CD14-positive monocyte (primary cell): ENCODE measurements around the gene NEK9. TPM values are rescaled to one million over a fixed set of nuclear protein-coding genes. Genes with fewer than 3 reads are reported as not detected.
A peak's percentile ranks its signal among the peaks of the same experiment; 100 is the strongest.

Experiments
- DNase-seq, 3 donors: peaks; one replicate each; pipeline ENCODE4 v3.0.0-alpha.2; 2011 to 2022
- H2AFZ ChIP-seq: 2 replicates; pipeline ENCODE4 v1.6.0; 2012; ENCODE audit warnings: mild to moderate bottlenecking, low read depth, low read length, inconsistent platforms; ENCODE audit not compliant: insufficient read depth, poor library complexity, severe bottlenecking
- H3K27ac ChIP-seq, 2 donors: 1 replicate in 1 of 2; 2 replicates in 1 of 2; pipeline ENCODE4 v1.5.1; 2012 to 2013; ENCODE audit warnings: low read length in 2 of 2, control low read depth in 1 of 2, inconsistent platforms in 1 of 2, low read depth in 1 of 2, mild to moderate bottlenecking in 1 of 2
- H3K27me3 ChIP-seq, 2 donors: one replicate each; pipeline versions ENCODE4 v1.6.0 to v1.6.1; 2011 to 2013; ENCODE audit warnings: low read length in 2 of 2; ENCODE audit not compliant: control insufficient read depth in 2 of 2, insufficient read depth in 2 of 2
- H3K36me3 ChIP-seq, 2 donors: replicated peaks in 1 of 2; 1 replicate in 1 of 2; 2 replicates in 1 of 2; pipeline versions ENCODE4 v1.5.1 to v1.6.1; 2012 to 2013; ENCODE audit warnings: low read length in 2 of 2, control low read depth in 1 of 2, inconsistent platforms in 1 of 2, mild to moderate bottlenecking in 1 of 2; ENCODE audit not compliant: insufficient read depth in 2 of 2, control insufficient read depth in 1 of 2
- H3K4me1 ChIP-seq, 2 donors: 1 replicate in 1 of 2; 2 replicates in 1 of 2; pipeline versions ENCODE4 v1.5.1 to v1.6.1; 2012 to 2013; ENCODE audit warnings: low read length in 2 of 2, control low read depth in 1 of 2, inconsistent platforms in 1 of 2, mild to moderate bottlenecking in 1 of 2, moderate library complexity in 1 of 2; ENCODE audit not compliant: insufficient read depth in 2 of 2, control insufficient read depth in 1 of 2
- H3K4me2 ChIP-seq: replicated peaks from 2 replicates; pipeline ENCODE3; 2012; ENCODE audit warnings: low read length, moderate library complexity, mild to moderate bottlenecking; ENCODE audit not compliant: poor library complexity, severe bottlenecking; ENCODE audit errors: extremely low read depth
- H3K4me3 ChIP-seq, 3 experiments: fragments of 200-600 bp in 1 of 3; sonication (generic) in 1 of 3; replicated peaks in 1 of 3; 1 replicate in 2 of 3; 2 replicates in 1 of 3; pipeline ENCODE4 v1.5.1; 2011 to 2013; ENCODE audit warnings: low read length in 3 of 3, mild to moderate bottlenecking in 3 of 3, control low read depth in 2 of 3, low read depth in 2 of 3, inconsistent platforms in 1 of 3, moderate library complexity in 1 of 3
- H3K79me2 ChIP-seq: 2 replicates; pipeline ENCODE4 v1.6.0; 2012; ENCODE audit warnings: mild to moderate bottlenecking, control low read depth, inconsistent platforms, low read length, moderate library complexity; ENCODE audit not compliant: insufficient read depth
- H3K9ac ChIP-seq: 2 replicates; pipeline ENCODE4 v1.6.0; 2017; ENCODE audit warnings: low read length, mild to moderate bottlenecking; ENCODE audit not compliant: insufficient read depth, poor library complexity, severe bottlenecking
- H3K9me3 ChIP-seq, 2 donors: replicated peaks in 1 of 2; 1 replicate in 1 of 2; 2 replicates in 1 of 2; pipeline versions ENCODE4 v1.5.1 to v1.6.1; 2012 to 2013; ENCODE audit warnings: low read length in 2 of 2, control low read depth in 1 of 2; ENCODE audit not compliant: control insufficient read depth in 1 of 2, insufficient read depth in 1 of 2
- H4K20me1 ChIP-seq: 2 replicates; pipeline ENCODE4 v1.6.0; 2012; ENCODE audit warnings: mild to moderate bottlenecking, low read length, control low read depth, moderate library complexity; ENCODE audit not compliant: insufficient read depth
- H3K27ac Mint-ChIP-seq, 7 donors: one replicate each; pipeline ENCODE4 v1.8.0; 2020; ENCODE audit warnings: mild to moderate bottlenecking in 7 of 7, mixed read lengths in 7 of 7, moderate library complexity in 6 of 7, inconsistent platforms in 2 of 7
- H3K27me3 Mint-ChIP-seq, 3 donors: one replicate each; pipeline ENCODE4 v1.8.0; 2021 to 2022; ENCODE audit warnings: low read depth in 3 of 3, mild to moderate bottlenecking in 3 of 3, mixed read lengths in 3 of 3, moderate library complexity in 3 of 3, inconsistent platforms in 1 of 3
- H3K36me3 Mint-ChIP-seq, 2 donors: one replicate each; pipeline ENCODE4 v1.8.0; 2020; ENCODE audit warnings: mixed read lengths in 2 of 2, inconsistent platforms in 1 of 2, mild to moderate bottlenecking in 1 of 2
- H3K4me1 Mint-ChIP-seq: one replicate; pipeline ENCODE4 v1.8.0; 2020; ENCODE audit warnings: mild to moderate bottlenecking, mixed read lengths
- H3K4me3 Mint-ChIP-seq, 2 donors: one replicate each; pipeline ENCODE4 v1.8.0; 2020; ENCODE audit warnings: mild to moderate bottlenecking in 2 of 2, mixed read lengths in 2 of 2, moderate library complexity in 1 of 2
- H3K9me3 Mint-ChIP-seq, 7 donors: one replicate each; pipeline ENCODE4 v1.8.0; 2020 to 2022; ENCODE audit warnings: mixed read lengths in 7 of 7, mild to moderate bottlenecking in 6 of 7, moderate library complexity in 6 of 7, inconsistent platforms in 2 of 7
- CTCF ChIP-seq: fragments of 200-600 bp; IDR thresholded peaks from one replicate; pipeline ENCODE4 v1.8.0; 2022; ENCODE audit warnings: antibody characterized with exemption, mild to moderate bottlenecking
- WGBS: methylation state at CpG from one replicate; pipeline ENCODE4 v1.1.5; 2013; ENCODE audit warnings: missing lambda C conversion rate; ENCODE audit not compliant: insufficient coverage; 5-methylcytosine and 5-hydroxymethylcytosine counted together
- intact Hi-C, 2 donors: fragments of 100-400 bp; cut with micrococcal nuclease; formaldehyde crosslinking; loops; one replicate each; pipeline versions ENCODE4 v1.15.0 to v1.15.1; 2023
- polyA plus RNA-seq, 3 donors: library from polyadenylated mRNA; depleted of rRNA in 1 of 3; unstranded in 2 of 3; stranded (reverse) in 1 of 3; fragments of 300-500 nt in 2 of 3; fragments of >200 nt in 1 of 3; fragmentation: Illumina TruSeq in 2 of 3; gene quantifications; 1 replicate in 2 of 3; 2 replicates in 1 of 3; pipeline ENCODE4 v1.2.3, GENCODE V29; 2012 to 2021

Gene NEK9
- polyA plus RNA-seq, 3 donors, result 8.9 to 27.8 (median 10.1) TPM

- no peak for TF ChIP-seq CTCF
- Histone ChIP-seq H3K4me3 (peak overlapping the region in 1 of 3 experiments; percentile 54), H3K9me3 (no peaks in the 10 kb centered on the region), H4K20me1 (peaks cover 16% of the 10 kb centered on the region), H3K79me2 (peaks cover 98% of the 10 kb centered on the region), H3K27me3 (no peaks in the 10 kb centered on the region), H2AFZ (no peak overlapping the region), H3K4me2 (peak overlapping the region; percentile 61), H3K4me1 (peaks cover 56 to 93% of the 10 kb centered on the region in 2 donors), H3K36me3 (peaks cover 0 to 13% of the 10 kb centered on the region in 2 donors), H3K9ac (no peak overlapping the region), H3K27ac (peak overlapping the region; percentile 38 to 70)
- peak overlapping the region; percentile 78 to 95 (median 89) for H3K27ac Mint-ChIP-seq
- H3K4me1 Mint-ChIP-seq, result peaks cover 76% of the 10 kb centered on the region
- peak overlapping the region in 1 of 2 donors; percentile 1 for H3K4me3 Mint-ChIP-seq
- intact Hi-C loops, result loop anchor here (5.0 kb wide), 1 partner anchor 33 kb away; no protein-coding TSS in a partner anchor
- DNase-seq, result peak in 2 of 3 donors; percentile 70 to 72
- 73% methylated on average over 1 of the region's 4 CpGs for WGBS
- peaks cover 21% of the 10 kb centered on the region in 2 donors for H3K36me3 Mint-ChIP-seq
- H3K9me3 Mint-ChIP-seq, result peaks cover 0 to 4% (median 0%) of the 10 kb centered on the region in 7 donors
- H3K27me3 Mint-ChIP-seq, result no peaks in the 10 kb centered on the region
Observed at GRCh38 chr14:75170772-75171171, 43.9 kb upstream of the NEK9 start.

DNA sequence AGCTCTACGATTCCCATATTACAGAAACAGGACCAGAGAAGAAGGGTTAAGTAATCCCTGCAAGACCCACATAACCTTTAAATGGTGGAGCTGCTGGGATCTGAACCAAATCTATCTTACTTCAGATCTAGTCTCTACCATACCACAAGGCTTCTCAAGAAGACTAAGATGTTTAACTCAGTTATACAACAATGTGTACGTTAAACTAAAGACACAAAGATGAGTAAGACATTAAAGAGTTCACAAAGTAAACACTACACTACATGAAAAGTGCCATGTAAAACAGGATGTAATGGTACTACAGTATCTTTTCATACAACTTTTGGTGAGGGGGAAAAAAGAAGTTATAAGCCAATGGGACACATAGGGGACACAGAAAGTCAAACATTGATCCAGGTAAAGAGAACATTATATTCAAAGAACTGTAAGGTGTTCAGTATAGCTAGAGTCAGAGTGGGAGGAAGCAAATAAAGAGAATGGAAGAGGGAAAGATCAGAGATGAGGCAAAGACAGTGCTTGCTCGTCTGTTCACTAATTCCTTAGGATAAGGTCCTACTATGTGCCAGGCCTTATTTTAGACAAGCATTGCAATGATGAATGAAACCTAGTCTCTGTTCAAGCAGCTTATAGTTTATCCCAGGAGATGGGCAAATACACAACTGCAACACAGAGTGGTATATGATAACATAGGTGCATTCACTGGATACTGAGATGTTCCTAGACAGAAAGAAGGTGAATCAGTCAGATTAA is 41.9 kb upstream of the NEK9 start:
- peaks cover 17% of the 10 kb centered on the region for H4K20me1 ChIP-seq
- no peak overlapping the region for H3K9ac ChIP-seq
- no peak overlapping the region for H3K4me2 ChIP-seq
- Mint-ChIP-seq H3K4me3 (no peak overlapping the region), H3K36me3 (peaks cover 13 to 21% of the 10 kb centered on the region in 2 donors), H3K4me1 (peaks cover 60% of the 10 kb centered on the region), H3K27me3 (no peaks in the 10 kb centered on the region), H3K27ac (peak overlapping the region in 2 of 7 donors; percentile 59 to 89), H3K9me3 (peaks cover 0 to 4% (median 0%) of the 10 kb centered on the region in 7 donors)
- peaks cover 38 to 73% of the 10 kb centered on the region in 2 donors for H3K4me1 ChIP-seq
- H3K27ac ChIP-seq, result peak overlapping the region in 1 of 2 donors; percentile 64
- DNase-seq, result no peak
- no peak overlapping the region for H3K4me3 ChIP-seq
- peaks cover 0 to 13% of the 10 kb centered on the region in 2 donors for H3K36me3 ChIP-seq
- TF ChIP-seq CTCF, result no peak
- H3K9me3 ChIP-seq, result no peaks in the 10 kb centered on the region
- 92% methylated on average over 2 of the region's 3 CpGs for WGBS
- H3K79me2 ChIP-seq, result peaks cover 98% of the 10 kb centered on the region
- H3K27me3 ChIP-seq, result no peaks in the 10 kb centered on the region
- intact Hi-C loops, result no loop called here
- no peak overlapping the region for H2AFZ ChIP-seq
